GM19328 (cell line): ENCODE results near the gene CDH23.

Experiments
- ATAC-seq: cut with Tn5 transposase; IDR thresholded peaks from one replicate; pipeline ENCODE4 v1.9.1; 2021; ENCODE audit warnings: mild to moderate bottlenecking, moderate library complexity; ENCODE audit not compliant: unreplicated experiment

CDH23 gene

DNA sequence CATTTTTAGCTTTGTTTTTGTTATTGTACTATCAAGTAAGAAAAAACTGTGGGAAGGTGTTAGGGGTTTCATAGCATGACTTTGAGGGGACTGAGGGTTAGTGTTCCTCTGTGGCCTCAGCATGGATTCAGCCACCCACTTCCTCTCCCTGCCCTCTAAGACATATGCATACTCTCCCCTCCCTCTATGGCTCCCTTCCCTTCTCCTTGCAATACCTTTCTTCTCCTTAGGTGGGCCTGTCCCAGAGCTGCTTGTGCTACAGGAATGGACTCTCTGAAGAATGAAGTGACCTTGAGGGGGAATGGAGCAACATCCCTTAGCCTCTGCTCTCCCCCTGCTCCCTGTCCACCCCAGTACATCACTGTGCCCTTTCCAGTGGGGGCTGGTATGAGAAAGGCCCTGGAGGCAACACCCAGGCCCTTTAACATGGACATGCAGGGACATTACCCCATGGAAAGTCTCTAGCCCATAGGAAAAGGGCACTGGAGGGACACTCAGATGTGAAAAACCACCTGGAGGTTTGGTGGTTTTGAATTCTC lies 22.4 kb downstream of the CDH23 start:
- ATAC-seq: no peak

GRCh38 chr10:71419750-71420149 lies 23.0 kb downstream of the CDH23 start:
- no peak for ATAC-seq

DNA sequence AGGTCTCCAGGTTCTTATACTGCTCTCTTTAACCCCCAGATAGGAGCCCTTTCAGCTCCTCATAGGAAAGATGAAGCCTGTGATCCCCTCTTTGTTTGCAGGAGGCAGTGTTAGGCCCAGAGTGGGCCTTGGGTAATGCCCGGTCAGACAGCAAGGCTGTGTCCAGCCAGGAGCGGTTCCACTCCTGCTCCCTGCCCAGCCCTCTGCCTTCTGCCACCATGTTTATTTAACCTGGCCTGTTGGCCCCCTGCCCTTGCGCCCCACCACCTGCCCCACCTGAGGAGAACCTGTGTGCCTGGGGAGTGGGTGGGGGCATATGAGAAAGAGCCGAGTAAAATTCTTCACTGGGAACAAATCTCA lies 24.3 kb downstream of the CDH23 start:
- no peak for ATAC-seq

DNA sequence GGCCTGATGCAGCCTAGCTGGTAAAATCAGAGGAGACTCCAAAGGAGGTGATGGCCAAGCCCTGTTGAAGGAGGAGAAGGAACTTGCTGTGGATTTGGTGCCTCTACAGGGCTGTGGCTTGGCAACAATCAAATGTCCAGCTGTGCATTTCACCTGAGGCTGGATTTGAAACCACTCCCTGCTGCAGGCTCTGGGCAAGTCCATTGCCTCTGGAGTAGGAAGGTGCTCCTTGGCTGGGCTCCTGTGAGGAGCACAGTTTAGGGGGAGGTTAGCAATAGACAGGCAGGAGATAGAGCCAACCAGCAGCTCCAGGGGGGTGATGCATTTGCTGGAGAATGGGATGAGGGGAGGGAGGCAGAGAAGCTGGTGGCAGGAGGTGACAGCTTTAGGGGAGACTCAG lies 26.5 kb downstream of the CDH23 start:
- ATAC-seq: no peak

- ATAC-seq: no peak
Measured at GRCh38 chr10:71423901-71424300, 27.2 kb downstream of the CDH23 start.

DNA sequence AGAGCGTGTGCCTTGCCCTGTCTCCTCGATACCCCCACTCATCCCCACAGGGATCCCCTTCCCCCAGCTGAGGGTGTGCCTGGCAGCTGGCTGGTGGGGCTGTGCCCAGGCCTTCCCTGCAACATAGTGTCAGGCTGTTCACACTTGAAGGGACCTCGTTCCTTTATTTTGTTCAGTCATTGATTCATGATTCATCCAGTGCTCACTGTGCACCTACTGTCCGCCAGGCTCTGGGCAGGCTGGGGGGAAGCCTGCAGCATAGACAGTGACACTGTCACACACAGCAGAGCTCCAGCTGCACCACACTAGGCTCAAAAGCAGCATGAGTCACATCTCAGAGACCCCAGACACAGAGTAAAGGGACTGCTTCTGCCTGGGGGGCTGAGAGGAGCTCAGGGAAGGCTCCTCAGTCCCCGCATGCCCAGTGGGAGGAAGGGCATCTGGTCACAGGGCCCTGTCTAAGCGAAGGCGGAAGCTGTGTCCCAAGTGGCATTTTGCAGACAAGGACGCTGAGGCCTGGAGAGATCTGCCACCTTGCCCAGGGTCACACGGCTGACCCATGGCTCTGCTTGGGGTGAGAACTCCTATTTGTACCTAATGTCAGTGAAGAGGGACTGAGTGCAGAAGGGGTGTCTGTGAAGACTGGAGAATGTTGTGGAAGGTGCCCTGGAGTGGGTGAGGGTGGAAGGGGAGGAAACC lies 27.9 kb downstream of the CDH23 start:
- no peak for ATAC-seq

DNA sequence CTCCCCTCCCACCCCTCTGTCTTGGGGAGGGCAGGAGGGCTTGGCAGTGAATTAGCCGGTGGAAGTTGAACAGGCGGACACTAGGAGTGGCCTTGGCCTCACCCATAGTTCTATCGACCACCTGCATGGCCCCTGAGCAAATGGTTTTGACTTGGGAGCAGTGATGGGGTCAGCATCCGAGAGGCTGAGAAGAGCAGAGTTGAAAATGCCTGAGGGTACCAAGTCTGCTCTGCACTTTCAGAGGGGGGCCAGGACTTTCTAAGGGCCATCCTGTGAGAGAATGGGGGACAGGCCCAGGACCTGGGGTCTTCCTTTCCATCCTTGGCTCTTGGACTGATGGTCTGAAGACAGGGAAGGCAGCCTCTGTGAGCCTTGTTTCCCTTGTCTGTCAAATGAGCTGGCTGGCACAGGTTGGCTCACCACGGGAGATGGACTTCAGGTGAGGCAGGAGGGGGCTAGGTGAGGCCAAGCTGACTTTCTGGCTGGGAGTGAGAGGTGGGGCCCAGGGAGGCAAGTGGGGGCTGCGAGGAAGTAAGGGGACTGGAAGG lies 29.4 kb downstream of the CDH23 start:
- no peak for ATAC-seq

GRCh38 chr10:71427246-71427645 lies 30.5 kb downstream of the CDH23 start:
- ATAC-seq: no peak

DNA sequence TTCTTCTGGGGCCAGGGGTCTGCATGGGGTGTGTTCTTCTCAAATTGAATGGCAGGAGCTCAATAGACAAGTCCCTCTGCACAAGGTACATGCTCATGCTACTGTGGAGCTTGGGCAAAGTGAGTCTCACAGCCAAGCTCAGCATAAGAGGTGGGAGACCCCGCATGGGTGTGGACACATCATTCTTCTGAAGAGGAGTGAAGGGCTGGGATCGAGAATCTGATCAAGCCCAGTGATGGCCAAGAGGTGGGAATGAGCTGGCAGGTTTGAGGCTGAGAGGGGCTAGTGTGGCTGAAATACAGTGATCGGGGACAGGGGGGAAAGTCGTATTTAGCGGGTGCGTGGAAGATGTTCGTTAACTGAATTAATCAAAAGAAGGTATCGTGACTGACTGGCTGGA lies 32.6 kb downstream of the CDH23 start:
- no peak for ATAC-seq

- no peak for ATAC-seq
Measured at GRCh38 chr10:71429929-71430328, 33.2 kb downstream of the CDH23 start.

DNA sequence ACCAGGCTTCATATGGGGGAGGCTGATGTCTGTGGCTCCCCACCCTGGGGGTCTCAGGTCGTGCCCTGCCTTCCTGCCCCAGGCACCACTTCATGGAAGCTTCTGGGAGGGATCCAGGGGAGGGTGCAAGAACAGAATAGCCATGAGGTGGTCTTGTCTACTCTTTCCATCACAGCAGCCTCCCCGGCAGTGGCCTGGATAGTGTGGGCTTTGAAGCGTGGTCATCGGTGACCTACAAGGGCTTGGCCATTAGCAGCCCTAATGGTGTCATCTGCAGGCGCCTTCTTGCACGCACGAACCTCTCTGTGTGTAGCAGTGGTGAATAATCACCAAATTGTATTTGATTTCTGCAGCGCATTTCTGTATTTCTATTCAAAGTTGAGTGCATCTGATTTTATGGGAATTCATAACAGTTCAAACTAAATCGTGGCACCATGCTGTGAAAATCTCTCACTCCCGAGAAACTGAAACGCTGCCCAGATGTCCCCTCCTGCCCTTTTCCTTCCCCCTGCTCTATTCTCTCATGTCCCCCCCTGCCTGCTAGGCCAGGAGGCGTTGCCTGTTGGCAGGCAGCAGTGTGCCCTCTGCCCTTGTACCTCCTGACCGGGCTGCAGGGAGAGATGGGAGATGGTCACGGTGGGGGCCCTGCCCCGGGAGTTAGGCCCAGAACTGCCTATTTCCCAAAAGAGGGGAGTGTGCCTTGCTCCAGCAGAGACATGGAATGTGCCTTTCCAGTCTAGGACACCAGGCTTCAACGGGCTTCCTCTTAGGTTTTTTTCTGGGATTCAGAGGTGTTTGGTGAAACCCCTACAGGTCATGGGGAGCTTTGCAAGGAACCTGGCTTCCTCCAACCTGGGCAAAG lies 34.8 kb downstream of the CDH23 start:
- ATAC-seq: no peak

DNA sequence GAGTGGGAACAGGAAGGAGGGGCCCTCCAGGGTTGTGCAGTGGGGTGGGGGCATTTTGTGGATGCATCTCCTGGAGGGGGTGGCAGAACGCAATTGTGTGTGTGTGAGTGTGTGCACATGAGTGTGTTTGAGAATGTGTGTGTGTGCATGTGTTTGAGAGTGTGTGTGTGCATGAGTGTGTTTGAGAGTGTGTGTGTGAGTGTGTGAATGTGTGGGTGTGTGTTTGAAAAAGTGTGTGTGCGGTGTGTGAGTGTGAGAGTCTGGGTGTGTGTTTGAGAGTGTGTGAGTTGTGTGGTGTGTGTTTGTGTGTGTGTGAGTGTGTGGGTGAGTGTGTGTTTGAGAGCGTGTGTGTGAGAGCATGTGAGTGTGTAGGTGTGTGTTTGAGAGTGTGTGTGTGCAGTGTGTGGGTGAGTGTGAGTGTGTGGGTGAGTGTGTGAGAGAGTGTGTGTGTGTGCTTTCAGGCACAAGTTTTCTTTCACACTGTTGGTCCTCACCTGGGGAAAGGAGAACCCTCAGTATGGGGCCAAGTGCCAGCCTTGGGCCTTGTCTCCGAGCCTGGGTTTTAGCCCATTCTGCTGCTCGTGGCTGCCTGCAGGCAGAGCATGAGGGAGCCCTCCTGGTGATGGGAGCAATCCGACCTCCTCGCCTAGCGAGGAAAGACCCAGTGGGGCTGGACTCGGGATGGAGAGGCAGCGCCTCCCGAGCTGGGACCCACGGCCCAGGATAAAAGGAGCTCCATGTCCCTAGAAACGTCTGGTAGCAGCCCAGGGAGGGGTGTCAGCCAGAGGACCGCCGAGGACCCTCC lies 35.6 kb downstream of the CDH23 start:
- no peak for ATAC-seq

GRCh38 chr10:71432956-71433767 lies 36.4 kb downstream of the CDH23 start:
- no peak for ATAC-seq

DNA sequence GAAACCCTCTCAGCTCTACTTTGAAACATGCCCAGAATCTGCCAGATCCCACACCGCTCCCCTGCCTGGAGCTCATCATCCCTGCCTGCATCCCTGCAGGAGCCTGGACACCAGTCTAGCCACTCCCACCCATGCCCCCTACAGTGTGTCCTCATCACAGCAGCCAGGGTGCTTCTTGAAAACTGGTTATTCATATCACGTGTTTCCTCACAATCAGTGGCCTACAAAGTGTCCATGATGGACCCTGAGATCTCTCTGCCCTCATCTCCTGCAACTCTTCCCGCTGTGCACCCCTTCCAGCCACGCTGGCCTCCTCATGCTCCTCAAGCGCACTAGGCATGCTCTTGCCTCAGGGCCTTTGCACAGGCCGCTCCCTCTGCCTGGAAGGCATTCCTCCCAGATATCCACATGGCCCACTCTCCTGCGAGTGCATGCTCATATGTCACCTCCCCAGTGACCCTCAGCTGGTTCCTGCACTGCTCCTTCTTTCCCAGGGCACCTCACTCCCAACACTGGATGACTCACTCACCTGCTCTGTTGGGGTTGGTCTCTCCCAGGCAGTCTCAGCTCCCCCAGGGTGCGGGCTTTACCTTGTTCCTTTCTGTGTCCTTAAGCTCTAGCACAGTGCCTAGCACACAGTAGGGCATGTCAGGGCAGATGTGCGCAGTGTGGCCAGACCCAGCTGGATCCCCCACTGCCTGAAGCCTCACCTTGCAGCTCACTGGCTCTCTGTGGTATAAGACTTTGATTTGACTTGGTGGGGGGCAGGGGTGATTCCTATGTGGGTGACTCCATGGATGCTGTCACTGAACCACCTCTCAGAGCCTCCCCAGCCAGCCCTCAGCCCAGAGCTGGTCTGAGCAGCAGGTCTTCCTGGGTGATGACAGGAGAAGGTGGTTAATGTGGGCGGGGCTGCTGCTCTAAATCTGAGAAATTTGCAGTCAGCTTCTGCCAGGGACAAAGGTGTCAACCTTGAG lies 37.3 kb downstream of the CDH23 start:
- ATAC-seq: no peak

DNA sequence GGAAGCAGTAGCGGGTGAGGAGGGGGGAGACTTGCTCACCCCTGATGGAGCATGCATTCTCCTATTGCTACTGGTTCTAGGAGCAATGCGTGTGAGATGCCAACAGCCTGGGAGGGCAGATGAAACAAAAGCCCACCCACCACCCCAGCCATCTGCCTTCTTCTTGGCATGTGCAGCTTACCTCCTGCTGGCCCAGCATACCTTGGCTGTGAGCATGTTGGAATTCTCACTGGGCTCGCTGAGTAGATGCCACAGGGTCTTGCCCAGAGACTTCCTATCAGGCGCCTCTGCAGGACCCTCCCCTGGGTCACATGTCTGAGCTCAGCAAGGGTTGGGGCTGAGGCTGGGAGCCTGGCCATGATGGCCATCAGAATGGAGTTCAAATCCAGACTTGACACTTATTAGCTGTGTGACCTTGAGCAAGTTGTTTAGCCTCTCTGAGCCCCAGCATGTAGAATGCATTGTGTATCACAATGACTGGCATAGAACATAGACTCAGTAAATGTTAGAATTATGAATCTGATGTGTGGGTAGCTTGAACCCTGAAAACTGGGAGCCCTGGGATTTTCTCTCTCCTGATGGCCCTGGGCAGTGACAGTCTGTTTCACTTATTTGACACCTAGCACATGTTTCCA lies 38.2 kb downstream of the CDH23 start:
- ATAC-seq: no peak

GRCh38 chr10:71435571-71436267 lies 39.0 kb downstream of the CDH23 start:
- no peak for ATAC-seq

DNA sequence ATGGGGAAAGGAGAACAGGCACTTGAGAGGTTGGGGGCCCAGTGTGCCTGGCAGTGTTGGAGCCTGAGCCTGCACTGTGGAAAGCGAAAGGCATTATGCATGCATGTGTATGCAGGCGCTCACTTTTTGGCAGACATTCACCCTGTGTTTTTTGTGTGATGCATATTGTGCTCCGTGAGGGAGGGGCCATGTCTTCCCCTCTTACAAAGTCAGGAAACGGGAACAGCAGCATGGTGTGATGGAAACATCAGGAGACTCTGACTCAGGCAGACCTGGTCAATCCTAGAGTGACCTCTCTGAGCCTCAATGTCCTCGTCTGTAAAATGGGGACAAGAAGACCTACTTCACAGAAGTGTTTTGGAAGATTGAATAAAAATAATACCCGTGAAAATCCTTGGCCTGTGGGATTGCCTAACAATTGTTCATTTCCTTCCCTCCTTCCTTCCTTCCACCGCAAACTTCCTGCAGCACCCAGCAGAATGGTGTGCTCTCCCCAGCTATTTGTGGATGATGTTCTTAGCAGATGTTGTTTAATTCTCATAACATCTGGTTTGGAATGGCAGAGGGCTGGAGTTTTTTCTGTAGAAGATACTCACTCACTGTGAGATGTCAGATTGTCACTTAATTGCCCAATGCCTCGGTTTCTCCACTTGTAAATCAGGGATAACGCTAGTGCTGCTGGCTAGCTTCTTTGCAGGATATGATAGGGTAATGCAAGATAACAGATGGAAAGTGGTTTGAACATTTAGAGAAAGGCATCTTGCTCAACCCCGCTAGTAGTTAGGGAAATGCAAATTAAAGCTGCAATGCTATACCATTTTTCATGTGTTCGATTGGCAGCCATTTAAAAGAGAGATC lies 39.8 kb downstream of the CDH23 start:
- ATAC-seq: no peak
